ENCODE measurements around the gene KRT33B. TPM values are rescaled to one million over a fixed set of nuclear protein-coding genes. Genes with fewer than 3 reads are reported as not detected.

KRT33B gene
- total RNA-seq, 1 experiment from 2014 or later = not detected

DNA sequence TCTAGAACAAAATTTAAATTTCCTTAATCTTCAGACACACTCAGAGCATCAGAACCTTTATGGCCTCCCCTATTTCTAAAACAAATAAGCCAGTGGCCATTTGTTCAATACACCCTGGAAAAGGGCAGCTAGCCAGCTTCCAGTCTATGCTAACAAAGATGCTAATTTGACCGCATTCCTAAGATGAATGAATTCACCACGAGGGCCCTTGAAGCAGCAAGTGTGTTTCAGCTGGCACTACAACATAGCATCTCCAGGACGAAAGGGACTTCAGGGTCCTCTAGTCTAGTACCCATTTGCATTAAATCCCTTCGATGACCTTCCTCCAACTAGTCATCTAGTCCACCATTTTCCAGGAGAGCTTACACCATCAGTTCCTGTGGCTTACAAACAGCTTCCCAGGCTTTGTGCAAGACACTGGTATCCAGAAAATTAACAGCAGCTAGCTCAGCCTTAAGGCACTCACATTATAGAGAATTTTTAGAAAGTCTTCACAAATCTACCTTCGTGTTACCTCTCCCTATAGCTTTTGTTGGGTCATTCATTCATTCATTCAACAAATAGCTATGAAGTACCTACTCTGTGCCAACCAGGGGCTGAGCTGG is 43.8 kb upstream of the KRT33B start:
- Mint-ChIP-seq H3K27me3 (ENCODE audit: insufficient read depth, unreplicated experiment) (peaks cover 20% of the 10 kb centered on the region), H3K9me3 (ENCODE audit: unreplicated experiment) (no peaks in the 10 kb centered on the region), H3K27ac (ENCODE audit: low read depth, unreplicated experiment) (no peak overlapping the region), H3K36me3 (ENCODE audit: insufficient read depth, unreplicated experiment) (no peaks in the 10 kb centered on the region), H3K4me1 (ENCODE audit: insufficient read depth, unreplicated experiment) (peaks cover 10% of the 10 kb centered on the region), H3K4me3 (ENCODE audit: unreplicated experiment) (no peak overlapping the region)
- no peak for DNase-seq (ENCODE audit: unreplicated experiment)
- TF ChIP-seq, protein P1, sequence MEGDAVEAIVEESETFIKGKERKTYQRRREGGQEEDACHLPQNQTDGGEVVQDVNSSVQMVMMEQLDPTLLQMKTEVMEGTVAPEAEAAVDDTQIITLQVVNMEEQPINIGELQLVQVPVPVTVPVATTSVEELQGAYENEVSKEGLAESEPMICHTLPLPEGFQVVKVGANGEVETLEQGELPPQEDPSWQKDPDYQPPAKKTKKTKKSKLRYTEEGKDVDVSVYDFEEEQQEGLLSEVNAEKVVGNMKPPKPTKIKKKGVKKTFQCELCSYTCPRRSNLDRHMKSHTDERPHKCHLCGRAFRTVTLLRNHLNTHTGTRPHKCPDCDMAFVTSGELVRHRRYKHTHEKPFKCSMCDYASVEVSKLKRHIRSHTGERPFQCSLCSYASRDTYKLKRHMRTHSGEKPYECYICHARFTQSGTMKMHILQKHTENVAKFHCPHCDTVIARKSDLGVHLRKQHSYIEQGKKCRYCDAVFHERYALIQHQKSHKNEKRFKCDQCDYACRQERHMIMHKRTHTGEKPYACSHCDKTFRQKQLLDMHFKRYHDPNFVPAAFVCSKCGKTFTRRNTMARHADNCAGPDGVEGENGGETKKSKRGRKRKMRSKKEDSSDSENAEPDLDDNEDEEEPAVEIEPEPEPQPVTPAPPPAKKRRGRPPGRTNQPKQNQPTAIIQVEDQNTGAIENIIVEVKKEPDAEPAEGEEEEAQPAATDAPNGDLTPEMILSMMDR (IDR thresholded peaks at IDR 0.05; ENCODE audit: unreplicated experiment) = no peak
- ChIA-PET POLR2A (interaction anchor here (1.4 kb wide), 1 partner anchor 9 kb away, joined by 9 read pairs; no protein-coding TSS in a partner anchor), CTCF (interaction anchor here (0.7 to 1.1 kb wide), 3 partner anchors 10 to 254 kb away, joined by 3 read pairs; no protein-coding TSS in a partner anchor)
- intact Hi-C loops (cut with micrococcal nuclease) = no loop called here
- no TSS peak for BruUV-seq (replicated peaks)

DNA sequence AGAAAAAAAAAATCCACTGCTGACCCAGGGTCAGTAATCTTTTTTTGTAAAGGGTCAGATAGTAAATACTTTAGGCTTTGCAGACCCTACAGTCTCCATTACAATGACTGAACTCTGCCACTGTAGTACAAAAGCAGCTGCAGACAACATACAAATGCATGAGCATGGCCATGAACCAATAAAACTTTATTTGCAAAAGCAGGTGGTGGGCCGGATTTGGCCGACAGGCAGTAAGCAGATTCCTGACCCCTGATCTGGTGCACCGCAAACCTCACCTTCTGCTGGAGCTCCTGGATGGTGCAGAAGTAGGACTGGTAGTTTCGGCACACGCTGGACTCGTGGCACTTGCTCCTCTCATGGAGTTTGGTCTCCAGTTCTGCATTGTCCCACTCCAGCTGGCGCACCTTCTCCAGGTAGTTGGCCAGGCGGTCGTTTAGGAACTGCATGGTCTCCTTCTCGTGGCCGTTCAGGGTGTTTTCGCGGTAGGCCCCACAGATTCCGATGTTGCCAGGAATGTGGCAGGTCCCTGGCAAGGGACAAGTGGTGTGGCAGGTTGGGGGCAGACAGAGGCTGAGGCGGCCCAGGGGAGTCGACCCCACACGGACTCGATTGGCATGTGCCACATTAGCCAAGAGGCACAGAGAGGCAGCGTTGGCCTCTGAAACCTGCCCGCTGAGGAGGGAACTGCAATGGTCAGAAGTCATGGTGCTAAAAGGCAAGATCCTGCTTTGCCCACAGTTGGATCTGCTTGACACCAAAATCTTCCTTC is 41.6 kb upstream of the KRT33B start:
- BruUV-seq (replicated peaks) = no TSS peak
- H3K36me3 Mint-ChIP-seq (ENCODE audit: insufficient read depth, unreplicated experiment) = no peaks in the 10 kb centered on the region
- no peak for DNase-seq (ENCODE audit: unreplicated experiment)
- no peaks in the 10 kb centered on the region for H3K9me3 Mint-ChIP-seq (ENCODE audit: unreplicated experiment)
- no peak overlapping the region for H3K27ac Mint-ChIP-seq (ENCODE audit: low read depth, unreplicated experiment)
- H3K4me3 Mint-ChIP-seq (ENCODE audit: unreplicated experiment) = no peak overlapping the region
- intact Hi-C loops (cut with micrococcal nuclease) = no loop called here
- H3K27me3 Mint-ChIP-seq (ENCODE audit: insufficient read depth, unreplicated experiment) = peaks cover 27% of the 10 kb centered on the region
- no peaks in the 10 kb centered on the region for H3K4me1 Mint-ChIP-seq (ENCODE audit: insufficient read depth, unreplicated experiment)
- ChIA-PET POLR2A (interaction anchor here (0.7 kb wide), 1 partner anchor 46 kb away, joined by 4 read pairs; no protein-coding TSS in a partner anchor), CTCF (no interaction called here)
- TF ChIP-seq, protein P1 (IDR thresholded peaks at IDR 0.05; ENCODE audit: unreplicated experiment) = no peak

- no peak for DNase-seq (ENCODE audit: unreplicated experiment)
- ChIA-PET POLR2A (interaction anchor here (2.7 kb wide), 1 partner anchor 14 kb away, joined by 9 read pairs; no protein-coding TSS in a partner anchor), CTCF (no interaction called here)
- Mint-ChIP-seq H3K4me3 (ENCODE audit: unreplicated experiment) (no peak overlapping the region), H3K4me1 (ENCODE audit: insufficient read depth, unreplicated experiment) (peaks cover 13% of the 10 kb centered on the region), H3K9me3 (ENCODE audit: unreplicated experiment) (no peaks in the 10 kb centered on the region), H3K27ac (ENCODE audit: low read depth, unreplicated experiment) (no peak overlapping the region), H3K27me3 (ENCODE audit: insufficient read depth, unreplicated experiment) (peaks cover 37% of the 10 kb centered on the region), H3K36me3 (ENCODE audit: insufficient read depth, unreplicated experiment) (no peaks in the 10 kb centered on the region)
- TF ChIP-seq, protein P1 (IDR thresholded peaks at IDR 0.05; ENCODE audit: unreplicated experiment) = no peak
- intact Hi-C loops (cut with micrococcal nuclease) = loop anchor here (2.0 kb wide), 1 partner anchor 142 kb away; no protein-coding TSS in a partner anchor
- no TSS peak for BruUV-seq (replicated peaks)
Measured at GRCh38 chr17:41407226-41407625, 37.6 kb upstream of the KRT33B start.

- POLR2A ChIA-PET = no interaction called here
- no TSS peak for BruUV-seq (replicated peaks)
- Mint-ChIP-seq H3K27ac (ENCODE audit: low read depth, unreplicated experiment) (no peak overlapping the region), H3K36me3 (ENCODE audit: insufficient read depth, unreplicated experiment) (no peaks in the 10 kb centered on the region), H3K4me3 (ENCODE audit: unreplicated experiment) (no peak overlapping the region), H3K9me3 (ENCODE audit: unreplicated experiment) (no peaks in the 10 kb centered on the region), H3K27me3 (ENCODE audit: insufficient read depth, unreplicated experiment) (peaks cover 47% of the 10 kb centered on the region), H3K4me1 (ENCODE audit: insufficient read depth, unreplicated experiment) (peaks cover 13% of the 10 kb centered on the region)
- DNase-seq (ENCODE audit: unreplicated experiment) = peak; percentile 33
- intact Hi-C loops (cut with micrococcal nuclease) = loop anchor here (2.0 kb wide), 1 partner anchor 143 kb away; no protein-coding TSS in a partner anchor
- TF ChIP-seq, protein P1 (IDR thresholded peaks at IDR 0.05; ENCODE audit: unreplicated experiment) = no peak
- CTCF ChIA-PET = interaction anchor here (0.7 to 3.7 kb wide), 3 partner anchors 139 to 147 kb away, joined by 4 to 22 read pairs (median 7); no protein-coding TSS in a partner anchor
Measured at GRCh38 chr17:41406205-41406604, 36.6 kb upstream of the KRT33B start.

Measured in MCF 10A (cell line).